H9 (cell line): ENCODE results near the gene UBXN7. TPM values are rescaled to one million over a fixed set of nuclear protein-coding genes. Genes with fewer than 3 reads are reported as not detected.

Source experiments
- DNase-seq: peaks from one replicate; pipeline ENCODE4 v3.0.0-alpha.2; 2017
- H2AFZ ChIP-seq: one replicate; pipeline ENCODE4 v1.6.1; 2013; ENCODE audit warnings: mild to moderate bottlenecking, low read length, control low read depth, moderate library complexity
- H2AK5ac ChIP-seq: 2 replicates; pipeline ENCODE4 v1.6.1; 2013; ENCODE audit warnings: low read length, control low read depth, mixed read lengths; ENCODE audit not compliant: insufficient read length
- H2BK120ac ChIP-seq: one replicate; pipeline ENCODE4 v1.6.1; 2013; ENCODE audit warnings: low read depth, mild to moderate bottlenecking, low read length, control low read depth, inconsistent platforms; ENCODE audit not compliant: poor library complexity, severe bottlenecking
- H2BK12ac ChIP-seq: 2 replicates; pipeline ENCODE4 v1.6.1; 2013; ENCODE audit warnings: low read length, control low read depth, mixed read lengths, low read depth; ENCODE audit not compliant: insufficient read length
- H2BK15ac ChIP-seq: 2 replicates; pipeline ENCODE4 v1.6.1; 2013; ENCODE audit warnings: low read depth, low read length, control low read depth
- H2BK20ac ChIP-seq: one replicate; pipeline ENCODE4 v1.6.1; 2013; ENCODE audit warnings: low read depth, mild to moderate bottlenecking, low read length, control low read depth, inconsistent platforms; ENCODE audit not compliant: poor library complexity, severe bottlenecking
- H2BK5ac ChIP-seq: 2 replicates; pipeline ENCODE4 v1.6.1; 2013; ENCODE audit warnings: low read length, control low read depth, mixed read lengths; ENCODE audit not compliant: insufficient read length
- H3K14ac ChIP-seq: 2 replicates; pipeline ENCODE4 v1.6.1; 2013; ENCODE audit warnings: low read length, control low read depth; ENCODE audit not compliant: insufficient read depth
- H3K18ac ChIP-seq: 2 replicates; pipeline ENCODE4 v1.6.1; 2013; ENCODE audit warnings: low read depth, mild to moderate bottlenecking, mixed read lengths, low read length, control low read depth; ENCODE audit not compliant: insufficient read length
- H3K23ac ChIP-seq: 2 replicates; pipeline ENCODE4 v1.6.1; 2013; ENCODE audit warnings: low read length, control low read depth, mixed read lengths, low read depth; ENCODE audit not compliant: insufficient read length
- H3K23me2 ChIP-seq: 2 replicates; pipeline ENCODE4 v1.6.1; 2013; ENCODE audit warnings: low read depth, mild to moderate bottlenecking, mixed read lengths, low read length, control low read depth; ENCODE audit not compliant: insufficient read length, poor library complexity, severe bottlenecking
- H3K27ac ChIP-seq: 2 replicates; pipeline ENCODE4 v1.5.1; 2013; ENCODE audit warnings: low read length, control low read depth, mixed read lengths, low read depth; ENCODE audit not compliant: insufficient read length
- H3K27me3 ChIP-seq: 2 replicates; pipeline ENCODE4 v1.6.1; 2013; ENCODE audit warnings: low read length, control low read depth, inconsistent platforms; ENCODE audit not compliant: insufficient read depth
- H3K4ac ChIP-seq: 2 replicates; pipeline ENCODE4 v1.6.1; 2013; ENCODE audit warnings: low read depth, mild to moderate bottlenecking, control low read depth, inconsistent platforms, low read length, moderate library complexity
- H3K4me1 ChIP-seq: 2 replicates; pipeline ENCODE4 v1.6.1; 2013; ENCODE audit warnings: low read length, control low read depth, inconsistent platforms; ENCODE audit not compliant: insufficient read depth
- H3K4me2 ChIP-seq: 2 replicates; pipeline ENCODE4 v1.6.1; 2013; ENCODE audit warnings: low read length, control low read depth, mixed read lengths; ENCODE audit not compliant: insufficient read length, insufficient read depth
- H3K56ac ChIP-seq: 2 replicates; pipeline ENCODE4 v1.6.1; 2013; ENCODE audit warnings: low read depth, mild to moderate bottlenecking, mixed read lengths, low read length, control low read depth; ENCODE audit not compliant: insufficient read length
- H3K79me1 ChIP-seq: 2 replicates; pipeline ENCODE4 v1.6.1; 2013; ENCODE audit warnings: low read depth, mild to moderate bottlenecking, moderate library complexity, low read length, control low read depth, inconsistent platforms; ENCODE audit not compliant: insufficient read depth, poor library complexity, severe bottlenecking
- H3K79me2 ChIP-seq: 2 replicates; pipeline ENCODE4 v1.6.1; 2013; ENCODE audit warnings: low read length, control low read depth, inconsistent platforms; ENCODE audit not compliant: insufficient read depth
- H3K9ac ChIP-seq: 2 replicates; pipeline ENCODE4 v1.6.1; 2013; ENCODE audit warnings: low read length, control low read depth, mixed read lengths; ENCODE audit not compliant: insufficient read length; ENCODE audit errors: extremely low read depth
- H3K9me3 ChIP-seq: one replicate; pipeline ENCODE4 v1.6.1; 2013; ENCODE audit warnings: low read depth, low read length, inconsistent platforms; ENCODE audit not compliant: control insufficient read depth
- H3T11ph ChIP-seq: one replicate; pipeline ENCODE4 v1.6.1; 2013; ENCODE audit warnings: mild to moderate bottlenecking, low read length, control low read depth, inconsistent platforms
- H4K20me1 ChIP-seq: one replicate; pipeline ENCODE4 v1.6.1; 2013; ENCODE audit not compliant: control insufficient read depth, insufficient read length, insufficient read depth
- H4K5ac ChIP-seq: 2 replicates; pipeline ENCODE4 v1.6.1; 2013; ENCODE audit warnings: low read depth, mild to moderate bottlenecking, mixed read lengths, low read length, control low read depth; ENCODE audit not compliant: insufficient read length
- H4K8ac ChIP-seq: replicated peaks from 2 replicates; pipeline ENCODE4 v1.6.1; 2013; ENCODE audit warnings: low read length, control low read depth, mixed read lengths, low read depth; ENCODE audit not compliant: insufficient read length
- H4K91ac ChIP-seq: 2 replicates; pipeline ENCODE4 v1.6.1; 2013; ENCODE audit warnings: low read depth, mild to moderate bottlenecking, moderate library complexity, mixed read lengths, low read length, control low read depth; ENCODE audit not compliant: insufficient read length
- H3K27ac Mint-ChIP-seq, 3 experiments: 2 replicates in 2 of 3; 3 replicates in 1 of 3; pipeline ENCODE4 v1.8.0; 2020 to 2021; ENCODE audit warnings: mixed read lengths in 3 of 3, mild to moderate bottlenecking in 1 of 3, moderate library complexity in 1 of 3
- H3K27me3 Mint-ChIP-seq: 2 replicates; pipeline ENCODE4 v1.8.0; 2021; ENCODE audit warnings: low read depth, mild to moderate bottlenecking, moderate library complexity, mixed read lengths
- H3K36me3 Mint-ChIP-seq, 3 experiments: 2 replicates in 2 of 3; 3 replicates in 1 of 3; pipeline ENCODE4 v1.8.0; 2020 to 2021; ENCODE audit warnings: low read depth in 3 of 3, mixed read lengths in 3 of 3; ENCODE audit not compliant: insufficient read depth in 1 of 3
- H3K4me1 Mint-ChIP-seq, 2 experiments: 2 replicates each; pipeline ENCODE4 v1.8.0; 2020; ENCODE audit warnings: mixed read lengths in 2 of 2
- H3K4me3 Mint-ChIP-seq, 2 experiments: 2 replicates in 1 of 2; 3 replicates in 1 of 2; pipeline ENCODE4 v1.8.0; 2020 to 2021; ENCODE audit warnings: mild to moderate bottlenecking in 2 of 2, mixed read lengths in 2 of 2, moderate library complexity in 1 of 2
- H3K9me3 Mint-ChIP-seq, 2 experiments: 2 replicates in 1 of 2; 3 replicates in 1 of 2; pipeline ENCODE4 v1.8.0; 2020; ENCODE audit warnings: mild to moderate bottlenecking in 2 of 2, mixed read lengths in 2 of 2, moderate library complexity in 1 of 2
- WGBS: extraction: QIAGEN DNeasy Blood & Tissue Kit; methylation state at CpG from one replicate; pipeline ENCODE4 v1.1.7; 2013; ENCODE audit warnings: missing lambda C conversion rate, low lambda C conversion rate, mixed read lengths; ENCODE audit not compliant: insufficient read length; ENCODE audit errors: extremely low coverage; 5-methylcytosine and 5-hydroxymethylcytosine counted together
- long read RNA-seq: library from polyadenylated mRNA; unstranded; transcript quantifications from one replicate; pipeline ENCODE4 v2.0.0, GENCODE V29; 2020
- total RNA-seq: library from RNA; stranded (reverse); gene quantifications from 2 replicates; pipeline ENCODE4 v1.2.1, GENCODE V29; 2021
- TF ChIP-seq, protein P1 (sequence below): fragments of 200-600 bp; sonication (generic); conservative IDR thresholded peaks from 3 replicates; pipeline ENCODE4 v1.8.0; 2021; ENCODE audit warnings: antibody characterized with exemption, mild to moderate bottlenecking

UBXN7 gene, protein sequence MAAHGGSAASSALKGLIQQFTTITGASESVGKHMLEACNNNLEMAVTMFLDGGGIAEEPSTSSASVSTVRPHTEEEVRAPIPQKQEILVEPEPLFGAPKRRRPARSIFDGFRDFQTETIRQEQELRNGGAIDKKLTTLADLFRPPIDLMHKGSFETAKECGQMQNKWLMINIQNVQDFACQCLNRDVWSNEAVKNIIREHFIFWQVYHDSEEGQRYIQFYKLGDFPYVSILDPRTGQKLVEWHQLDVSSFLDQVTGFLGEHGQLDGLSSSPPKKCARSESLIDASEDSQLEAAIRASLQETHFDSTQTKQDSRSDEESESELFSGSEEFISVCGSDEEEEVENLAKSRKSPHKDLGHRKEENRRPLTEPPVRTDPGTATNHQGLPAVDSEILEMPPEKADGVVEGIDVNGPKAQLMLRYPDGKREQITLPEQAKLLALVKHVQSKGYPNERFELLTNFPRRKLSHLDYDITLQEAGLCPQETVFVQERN
- 108 and 110 TPM in 2 replicates for total RNA-seq
- long read RNA-seq, full-length matches to known transcripts = 109 of 140 reads
- long read RNA-seq, partial matches to known transcripts = 7 of 140 reads
- long read RNA-seq, other reads (novel, unspliced or antisense) = 24 of 140 reads

DNA sequence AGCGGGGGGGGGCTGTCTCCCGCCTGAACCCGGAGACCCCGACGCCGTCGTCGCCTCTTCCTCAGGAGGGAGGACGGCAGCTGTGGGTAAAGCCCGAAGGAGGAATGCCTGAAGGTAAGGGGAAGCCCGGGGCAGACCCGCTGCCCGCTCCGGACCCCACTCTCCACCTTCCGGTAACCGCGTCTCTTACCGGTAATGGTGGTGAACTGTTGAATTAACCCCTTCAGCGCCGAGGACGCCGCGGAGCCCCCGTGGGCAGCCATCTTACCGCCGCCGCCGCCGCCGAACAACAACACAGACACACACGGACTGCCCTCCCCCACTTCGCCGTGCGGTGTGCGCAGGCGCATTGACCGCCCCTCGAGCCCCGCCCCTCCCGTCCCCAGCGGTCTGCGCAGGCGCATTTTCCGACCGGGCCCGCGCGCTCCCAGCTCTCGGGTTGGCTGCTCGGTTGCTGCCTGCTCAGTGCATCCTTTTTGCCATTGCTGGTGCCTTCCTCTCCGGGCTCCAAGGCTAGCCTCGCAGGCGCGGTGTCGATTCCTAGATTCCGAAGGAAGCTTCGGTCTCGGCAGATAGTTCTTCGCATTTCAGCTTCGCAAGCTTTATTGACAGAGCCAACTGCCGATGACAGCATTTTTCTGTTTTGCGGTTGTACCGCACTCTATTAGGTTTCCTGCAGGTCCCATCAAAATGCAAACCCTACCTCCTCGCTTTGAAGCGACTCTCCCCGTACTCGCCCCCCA, at the start of gene UBXN7:
Gene UBXN7, minus strand, starts transcription at position 291 of the 743 bp plus-strand sequence. Its CDS starts 28 bp downstream, at position 263.
- H3K56ac ChIP-seq = no peak within 1 kb of the TSS
- H2BK15ac ChIP-seq = no peak within 1 kb of the TSS
- no peak within 1 kb of the TSS for H4K5ac ChIP-seq
- Mint-ChIP-seq H3K36me3 (peaks cover 4 to 14% (median 9%) of the 10 kb centered on the region in 3 experiments; a peak in 6 of 7 replicates), H3K27ac (peak within 1 kb of the TSS; percentile 82 to 99 (median 96)), H3K9me3 (no peaks in the 10 kb centered on the region; a peak in 1 of 5 replicates), H3K4me1 (peaks cover 10 to 17% of the 10 kb centered on the region in 2 experiments), H3K4me3 (peak within 1 kb of the TSS; percentile 75 to 92), H3K27me3 (no peaks in the 10 kb centered on the region; the same call in 1 of the 2 replicates)
- no peak within 1 kb of the TSS for H4K8ac ChIP-seq
- DNase-seq = peak; percentile 96
- H3K4me1 ChIP-seq = no peaks in the 10 kb centered on the region
- H4K91ac ChIP-seq = no peak within 1 kb of the TSS
- H2AK5ac ChIP-seq = no peak within 1 kb of the TSS
- WGBS = no CpG with 5 or more reads among the region's 67 CpGs
- no peak within 1 kb of the TSS for H2BK120ac ChIP-seq
- peak within 1 kb of the TSS; percentile 83 for H3K9ac ChIP-seq
- peak within 1 kb of the TSS; percentile 69; the same call in 1 of the 2 replicates for H3K14ac ChIP-seq
- H3K9me3 ChIP-seq = no peaks in the 10 kb centered on the region
- no peak within 1 kb of the TSS for H2BK20ac ChIP-seq
- H2BK5ac ChIP-seq = no peak within 1 kb of the TSS
- H3K4me2 ChIP-seq = peak within 1 kb of the TSS; percentile 95
- H3K23me2 ChIP-seq = peaks cover 13% of the 10 kb centered on the region
- H3K79me2 ChIP-seq = peaks cover 27% of the 10 kb centered on the region
- peak within 1 kb of the TSS; percentile 64 for H3K18ac ChIP-seq
- H3K23ac ChIP-seq = no peak within 1 kb of the TSS
- H4K20me1 ChIP-seq = no peaks in the 10 kb centered on the region
- TF ChIP-seq, protein P1, sequence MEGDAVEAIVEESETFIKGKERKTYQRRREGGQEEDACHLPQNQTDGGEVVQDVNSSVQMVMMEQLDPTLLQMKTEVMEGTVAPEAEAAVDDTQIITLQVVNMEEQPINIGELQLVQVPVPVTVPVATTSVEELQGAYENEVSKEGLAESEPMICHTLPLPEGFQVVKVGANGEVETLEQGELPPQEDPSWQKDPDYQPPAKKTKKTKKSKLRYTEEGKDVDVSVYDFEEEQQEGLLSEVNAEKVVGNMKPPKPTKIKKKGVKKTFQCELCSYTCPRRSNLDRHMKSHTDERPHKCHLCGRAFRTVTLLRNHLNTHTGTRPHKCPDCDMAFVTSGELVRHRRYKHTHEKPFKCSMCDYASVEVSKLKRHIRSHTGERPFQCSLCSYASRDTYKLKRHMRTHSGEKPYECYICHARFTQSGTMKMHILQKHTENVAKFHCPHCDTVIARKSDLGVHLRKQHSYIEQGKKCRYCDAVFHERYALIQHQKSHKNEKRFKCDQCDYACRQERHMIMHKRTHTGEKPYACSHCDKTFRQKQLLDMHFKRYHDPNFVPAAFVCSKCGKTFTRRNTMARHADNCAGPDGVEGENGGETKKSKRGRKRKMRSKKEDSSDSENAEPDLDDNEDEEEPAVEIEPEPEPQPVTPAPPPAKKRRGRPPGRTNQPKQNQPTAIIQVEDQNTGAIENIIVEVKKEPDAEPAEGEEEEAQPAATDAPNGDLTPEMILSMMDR = no peak
- H3T11ph ChIP-seq = no peak within 1 kb of the TSS
- peak within 1 kb of the TSS; percentile 70 for H3K27ac ChIP-seq
- H3K4ac ChIP-seq = no peak within 1 kb of the TSS
- no peaks in the 10 kb centered on the region for H3K79me1 ChIP-seq
- no peak within 1 kb of the TSS for H2BK12ac ChIP-seq
- peak within 1 kb of the TSS; percentile 0 for H2AFZ ChIP-seq
- no peaks in the 10 kb centered on the region for H3K27me3 ChIP-seq
